ENCODE results near the gene RRM1. TPM values are rescaled to one million over a fixed set of nuclear protein-coding genes. Genes with fewer than 3 reads are reported as not detected.

The RRM1 gene
- total and polyA plus RNA-seq, 2 of the 13 experiments (the other 11 are each of a cell fraction or from before 2014, with no cell fraction given), result 17.3 to 108 TPM

DNA sequence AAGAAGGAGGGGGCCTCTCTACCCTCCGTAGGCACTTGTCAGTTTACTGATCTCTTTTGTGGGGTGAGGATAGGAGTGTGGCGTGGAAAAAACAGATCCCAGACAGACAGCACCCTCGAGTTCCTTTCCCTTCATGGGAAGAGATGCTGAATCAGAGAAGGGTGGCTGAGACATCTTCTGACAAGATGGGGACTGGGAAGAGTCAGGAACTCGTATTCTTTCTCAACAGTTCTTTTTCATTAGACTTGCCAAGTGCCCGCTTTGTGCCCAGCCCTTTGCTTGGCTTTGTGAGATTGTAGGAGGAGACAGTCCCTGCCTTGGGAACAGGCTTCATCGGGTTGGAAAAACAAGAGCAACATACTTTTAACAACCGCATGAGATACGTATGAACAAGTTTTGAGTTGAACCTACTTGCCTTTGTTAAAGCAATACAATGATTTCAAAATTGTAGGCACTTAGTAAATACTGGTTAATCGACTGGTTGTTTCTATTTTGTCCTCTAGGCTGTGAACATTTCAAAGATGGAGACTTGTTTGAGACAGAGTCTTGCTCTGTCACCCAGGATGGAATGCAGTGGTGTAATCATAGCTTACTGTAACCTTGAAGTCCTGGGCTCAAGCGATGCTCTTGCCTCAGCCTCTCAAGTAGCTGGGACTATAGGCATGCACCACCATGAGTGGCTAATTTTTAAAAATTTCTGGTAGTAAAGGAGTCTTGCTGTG lies 1.1 kb downstream of the RRM1 start (continued):
- TF ChIP-seq GATA4 (IDR thresholded peaks at IDR 0.05; ENCODE audit: borderline replicate concordance, low read depth), result no peak

DNA sequence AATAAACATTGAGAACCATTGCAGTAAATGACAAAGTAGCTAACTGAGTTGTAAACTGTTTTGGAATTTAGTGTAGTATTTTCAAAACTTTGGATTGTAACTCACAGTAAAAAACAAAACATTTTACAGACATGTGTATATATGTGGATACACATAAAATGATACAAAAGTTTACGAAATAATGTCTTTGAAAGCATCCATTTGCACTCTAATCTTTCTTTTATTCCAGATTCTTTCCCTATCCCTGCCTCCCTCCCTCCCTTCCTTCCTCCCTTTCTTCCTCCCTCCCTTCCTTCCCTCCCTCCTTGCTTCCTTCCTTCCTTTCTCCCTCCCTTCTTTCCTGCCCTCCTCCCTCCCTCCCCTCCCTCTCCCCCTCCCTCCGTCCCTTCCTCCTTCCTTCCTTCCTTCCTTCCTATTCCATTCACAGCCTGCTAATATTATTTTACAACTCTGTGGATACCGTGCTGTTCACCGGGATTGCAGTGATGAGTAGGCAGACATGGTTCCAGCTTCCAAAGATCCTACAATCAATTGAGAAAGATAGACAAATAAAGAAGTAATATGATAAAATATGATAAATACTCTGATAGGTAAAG lies 3.5 kb downstream of the RRM1 start:
- ATAC-seq (no peak), FAIRE-seq (no peak), DNase-seq (ENCODE audit: low spot score) (no peak)
- Histone ChIP-seq H3K27me3 (ENCODE audit: control insufficient read depth in 1 of 2, insufficient read depth in 2 of 2, low read length in 2 of 2) (no peaks in the 10 kb centered on the region), H3K79me2 (ENCODE audit: insufficient read depth, low read length) (peaks cover 39% of the 10 kb centered on the region), H3K9me3 (ENCODE audit: low read length) (no peaks in the 10 kb centered on the region), H3K9ac (ENCODE audit: insufficient read depth, low read depth, low read length) (no peak overlapping the region), H3K36me3 (replicated peaks in 1 of 2; ENCODE audit: control insufficient read depth in 1 of 2, insufficient read depth in 2 of 2, low read length in 2 of 2) (peaks cover 0 to 3% of the 10 kb centered on the region in 2 experiments; a peak in 1 of 5 replicates), H3K4me1 (ENCODE audit: insufficient read depth, low read length) (peaks cover 40% of the 10 kb centered on the region), H3K4me2 (ENCODE audit: low read depth, low read length) (no peak overlapping the region), H3K4me3 (replicated peaks in 1 of 3; ENCODE audit: insufficient read depth in 1 of 3, low read depth in 2 of 3, low read length in 3 of 3) (no peak overlapping the region), H2AFZ (ENCODE audit: low read length) (no peak overlapping the region), H4K20me1 (ENCODE audit: insufficient read depth, low read length) (no peaks in the 10 kb centered on the region), H3K27ac (ENCODE audit: extremely low read length, insufficient read depth, low read length) (no peak overlapping the region)
- in situ Hi-C loops (cut with HindIII; ENCODE audit: extremely low pct_ligation_motif_present, low pct_unique_long_range_greater_than_20kb) (no loop called here), intact Hi-C loops (cut with micrococcal nuclease; ENCODE audit: unreplicated experiment) (no loop called here)
- BruUV-seq (replicated peaks), result no TSS peak
- TF ChIP-seq EED (CRISPR knock-in tag; IDR thresholded peaks at IDR 0.05), result no peak
- peak; percentile 98 for TF ChIP-seq HNRNPK (IDR thresholded peaks at IDR 0.05; ENCODE audit: low read depth, low read length, poor library complexity, severe bottlenecking)
- 97% methylated on average over 4 of the region's 4 CpGs for WGBS (ENCODE audit: low lambda C conversion rate)
- ChIA-PET POLR2A (no interaction called here), CTCF (ENCODE audit: low intra/inter-chr PET ratio, low total read pairs) (no interaction called here)

DNA sequence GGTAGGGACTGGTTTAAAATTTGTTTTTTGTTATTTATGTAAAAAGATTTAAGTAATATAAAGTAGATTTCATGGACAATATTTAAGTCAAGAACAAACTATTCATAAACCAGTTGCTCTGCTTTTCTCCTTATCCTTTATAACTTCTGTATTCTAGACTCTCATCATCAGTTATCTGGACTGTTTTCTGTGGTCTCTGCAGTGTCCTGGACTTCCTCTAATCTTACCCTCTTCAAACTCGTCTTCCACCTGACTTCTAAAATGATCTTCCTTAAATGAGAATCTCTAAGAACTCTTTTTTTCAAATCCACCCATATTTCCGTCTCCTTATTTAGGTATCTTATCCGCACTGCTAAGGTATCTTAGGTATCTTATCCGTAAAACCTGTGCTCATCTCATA lies 8.1 kb downstream of the RRM1 start:
- intact Hi-C loops (cut with micrococcal nuclease; ENCODE audit: unreplicated experiment), result no loop called here
- FAIRE-seq, result no peak
- Histone ChIP-seq H4K20me1 (ENCODE audit: insufficient read depth, low read length) (no peaks in the 10 kb centered on the region), H3K79me2 (ENCODE audit: insufficient read depth, low read length) (peaks cover 19% of the 10 kb centered on the region), H3K27ac (ENCODE audit: extremely low read length, insufficient read depth, low read length) (no peak overlapping the region), H2AFZ (ENCODE audit: low read length) (no peak overlapping the region), H3K36me3 (replicated peaks in 1 of 2; ENCODE audit: control insufficient read depth in 1 of 2, insufficient read depth in 2 of 2, low read length in 2 of 2) (peaks cover 6 to 37% of the 10 kb centered on the region in 2 experiments), H3K4me3 (replicated peaks in 1 of 3; ENCODE audit: insufficient read depth in 1 of 3, low read depth in 2 of 3, low read length in 3 of 3) (no peak overlapping the region), H3K9ac (ENCODE audit: insufficient read depth, low read depth, low read length) (no peak overlapping the region), H3K4me2 (ENCODE audit: low read depth, low read length) (no peak overlapping the region), H3K27me3 (ENCODE audit: control insufficient read depth in 1 of 2, insufficient read depth in 2 of 2, low read length in 2 of 2) (no peaks in the 10 kb centered on the region), H3K9me3 (ENCODE audit: low read length) (no peaks in the 10 kb centered on the region), H3K4me1 (ENCODE audit: insufficient read depth, low read length) (peaks cover 10% of the 10 kb centered on the region; the same call in 1 of the 2 replicates)
- in situ Hi-C loops (cut with HindIII; ENCODE audit: extremely low pct_ligation_motif_present, low pct_unique_long_range_greater_than_20kb), result no loop called here
- CTCF ChIA-PET (ENCODE audit: low intra/inter-chr PET ratio, low total read pairs), result no interaction called here
- no TSS peak for BruUV-seq (replicated peaks)
- POLR2A ChIA-PET, result no interaction called here
- no peak for DNase-seq (ENCODE audit: low spot score)
- 99% methylated on average over 4 of the region's 4 CpGs for WGBS (ENCODE audit: low lambda C conversion rate)
- no peak for ATAC-seq
- TF ChIP-seq KAT7 (CRISPR knock-in tag; IDR thresholded peaks at IDR 0.05; ENCODE audit: borderline replicate concordance) (no peak), ZNF891 (CRISPR knock-in tag; IDR thresholded peaks at IDR 0.05) (no peak), SRSF9 (IDR thresholded peaks at IDR 0.05; ENCODE audit: borderline replicate concordance, insufficient read depth, low read depth, low read length, poor library complexity, severe bottlenecking) (no peak), YY1 (IDR thresholded peaks at IDR 0.05; ENCODE audit: insufficient read depth, insufficient replicate concordance, low read depth, low read length) (no peak), ZNF572 (CRISPR knock-in tag; IDR thresholded peaks at IDR 0.05) (no peak), POLR2AphosphoS5 (IDR thresholded peaks at IDR 0.05; ENCODE audit: low read depth, low read length) (no peak)
- TF ChIP-seq, protein P1, sequence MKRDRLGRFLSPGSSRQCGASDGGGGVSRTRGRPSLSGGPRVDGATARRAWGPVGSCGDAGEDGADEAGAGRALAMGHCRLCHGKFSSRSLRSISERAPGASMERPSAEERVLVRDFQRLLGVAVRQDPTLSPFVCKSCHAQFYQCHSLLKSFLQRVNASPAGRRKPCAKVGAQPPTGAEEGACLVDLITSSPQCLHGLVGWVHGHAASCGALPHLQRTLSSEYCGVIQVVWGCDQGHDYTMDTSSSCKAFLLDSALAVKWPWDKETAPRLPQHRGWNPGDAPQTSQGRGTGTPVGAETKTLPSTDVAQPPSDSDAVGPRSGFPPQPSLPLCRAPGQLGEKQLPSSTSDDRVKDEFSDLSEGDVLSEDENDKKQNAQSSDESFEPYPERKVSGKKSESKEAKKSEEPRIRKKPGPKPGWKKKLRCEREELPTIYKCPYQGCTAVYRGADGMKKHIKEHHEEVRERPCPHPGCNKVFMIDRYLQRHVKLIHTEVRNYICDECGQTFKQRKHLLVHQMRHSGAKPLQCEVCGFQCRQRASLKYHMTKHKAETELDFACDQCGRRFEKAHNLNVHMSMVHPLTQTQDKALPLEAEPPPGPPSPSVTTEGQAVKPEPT (CRISPR knock-in tag; IDR thresholded peaks at IDR 0.05; ENCODE audit: low read depth), result no peak
- TF ChIP-seq, protein P2, sequence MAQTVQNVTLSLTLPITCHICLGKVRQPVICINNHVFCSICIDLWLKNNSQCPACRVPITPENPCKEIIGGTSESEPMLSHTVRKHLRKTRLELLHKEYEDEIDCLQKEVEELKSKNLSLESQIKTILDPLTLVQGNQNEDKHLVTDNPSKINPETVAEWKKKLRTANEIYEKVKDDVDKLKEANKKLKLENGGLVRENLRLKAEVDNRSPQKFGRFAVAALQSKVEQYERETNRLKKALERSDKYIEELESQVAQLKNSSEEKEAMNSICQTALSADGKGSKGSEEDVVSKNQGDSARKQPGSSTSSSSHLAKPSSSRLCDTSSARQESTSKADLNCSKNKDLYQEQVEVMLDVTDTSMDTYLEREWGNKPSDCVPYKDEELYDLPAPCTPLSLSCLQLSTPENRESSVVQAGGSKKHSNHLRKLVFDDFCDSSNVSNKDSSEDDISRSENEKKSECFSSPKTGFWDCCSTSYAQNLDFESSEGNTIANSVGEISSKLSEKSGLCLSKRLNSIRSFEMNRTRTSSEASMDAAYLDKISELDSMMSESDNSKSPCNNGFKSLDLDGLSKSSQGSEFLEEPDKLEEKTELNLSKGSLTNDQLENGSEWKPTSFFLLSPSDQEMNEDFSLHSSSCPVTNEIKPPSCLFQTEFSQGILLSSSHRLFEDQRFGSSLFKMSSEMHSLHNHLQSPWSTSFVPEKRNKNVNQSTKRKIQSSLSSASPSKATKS (CRISPR knock-in tag; IDR thresholded peaks at IDR 0.05), result no peak

All from HepG2 (cell line).